Heart left ventricle (tissue), 11 donors: ENCODE measurements around the gene MAN2B2. TPM values are rescaled to one million over a fixed set of nuclear protein-coding genes. Genes with fewer than 3 reads are reported as not detected.

ENCODE experiments used
- polyA plus RNA-seq, 2 donors: library from polyadenylated mRNA; stranded (reverse); fragments of 200-250 nt; gene quantifications; one replicate each; pipeline ENCODE4 v1.2.3, GENCODE V29; 2013
- total RNA-seq, 9 donors: library from RNA; depleted of rRNA in 2 of 9; stranded (reverse); fragments of >200 nt in 2 of 9; fragmentation: NEBNext Ultra II Directional in 3 of 9; extraction: Animal tissue kit (Norgen Biotek cat#: 25700) in 3 of 9; gene quantifications; one replicate each; pipeline versions ENCODE4 v1.1.0 to v1.2.4, GENCODE V29; 2016 to 2023
- donor health status: ischemic (EF 13 %, LVEDD 7.1; RV severe dilation, severe dysfunction).
- donor health status: healthy with polysubstance abuse.
- donor health status: DM: no; HTN: yes; CAD: no.
- donor health status: DM: no; HTN: no; CAD: no.
- donor health status: ischemic (EF 25% LVEDD 5.7; RV mildly dilated, moderate dysfunction).
- donor health status: healthy.
- donor health status: DM: yes; HTN: yes; CAD: no.
- donor health status: PGD.
- donor health status: nonischemic (EF 23%, LVEDD 6.1; RV moderate dilation, normal function).

Gene MAN2B2
- total and polyA plus RNA-seq, 11 donors, result 4.4 to 33.6 (median 19.8) TPM

Other genes starting within 250 kb of the MAN2B2 start
- 10 to 100 TPM in 3 of 9 donors, 1 to 10 TPM in 6; 4.5 to 20.0 (median 8.0) TPM for gene PPP2R2C, start 102.6 kb upstream of the MAN2B2 start, total RNA-seq
- 1 to 10 TPM in 1 of 2 donors, under 1 TPM in 1; 0.22 to 1.3 TPM for gene PPP2R2C, start 102.6 kb upstream of the MAN2B2 start, polyA plus RNA-seq
- gene MRFAP1, start 65.5 kb downstream of the MAN2B2 start, total RNA-seq, result 100 to 1,000 TPM; 162 to 300 (median 239) TPM
- gene MRFAP1, start 65.5 kb downstream of the MAN2B2 start, polyA plus RNA-seq, result 100 to 1,000 TPM; 239 to 514 TPM
- 1 to 10 TPM in 3 of 9 donors, under 1 TPM in 4, not detected in 2; 0.62 to 4.1 (median 0.87) TPM for gene S100P, start 118.7 kb downstream of the MAN2B2 start, total RNA-seq
- gene S100P, start 118.7 kb downstream of the MAN2B2 start, polyA plus RNA-seq, result under 1 TPM; 0.19 to 0.46 TPM
- gene MRFAP1L1, start 134.7 kb downstream of the MAN2B2 start, total RNA-seq, result 10 to 100 TPM; 38.2 to 50.7 (median 41.3) TPM
- 10 to 100 TPM; 69.9 to 77.2 TPM for gene MRFAP1L1, start 134.7 kb downstream of the MAN2B2 start, polyA plus RNA-seq
- 10 to 100 TPM in 1 of 9 donors, 1 to 10 TPM in 8; 5.8 to 14.1 (median 7.8) TPM for gene BLOC1S4, start 141.0 kb downstream of the MAN2B2 start, total RNA-seq
- 1 to 10 TPM; 4.4 to 6.3 TPM for gene BLOC1S4, start 141.0 kb downstream of the MAN2B2 start, polyA plus RNA-seq
- gene KIAA0232, start 207.5 kb downstream of the MAN2B2 start, total RNA-seq, result 10 to 100 TPM; 57.3 to 78.4 (median 74.3) TPM
- 10 to 100 TPM; 20.0 to 32.7 TPM for gene KIAA0232, start 207.5 kb downstream of the MAN2B2 start, polyA plus RNA-seq